Activated naive CD4-positive, alpha-beta T cell treated with Interleukin-2 at 50 U/mL for 16 hours (primary cell): Measurements from ENCODE around the gene KCNAB2.
"Not testable (repeated sequence)": the region's sequence is repeated elsewhere in the genome, so short reads cannot be mapped to it uniquely, and the experiment has no call there.

Experiments used
- DNase-seq: peaks from one replicate; pipeline ENCODE4 v3.0.0-alpha.2; 2020

Gene KCNAB2

GRCh38 chr1:6059866-6060265 is 14.2 kb downstream of the KCNAB2 start:
- DNase-seq = no peak

DNA sequence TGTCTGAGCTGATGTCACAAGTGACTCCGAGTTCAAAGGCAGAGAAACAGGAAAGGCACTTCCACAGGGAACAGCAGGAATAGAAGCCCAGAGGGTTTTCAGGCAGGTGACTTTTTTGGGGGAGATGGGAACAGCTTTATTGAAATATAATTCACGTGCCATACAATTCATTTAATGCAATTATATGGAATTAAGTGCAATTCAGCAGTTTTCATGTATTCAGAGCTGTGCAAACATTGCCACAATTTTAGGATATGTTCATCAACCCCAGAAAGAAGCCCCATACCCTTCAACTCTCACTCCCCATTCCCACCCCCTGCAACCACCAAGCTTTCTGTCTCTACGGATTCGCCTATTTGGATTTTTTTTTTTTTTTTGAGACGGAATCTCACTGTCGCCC is 17.0 kb downstream of the KCNAB2 start:
- DNase-seq = no peak

- not testable (repeated sequence) for DNase-seq
These were observed 17.9 kb downstream of the KCNAB2 start for GRCh38 chr1:6063532-6064053.

- no peak for DNase-seq
These were observed 19.6 kb downstream of the KCNAB2 start for GRCh38 chr1:6065093-6065858.

- no peak for DNase-seq
These were observed 21.0 kb downstream of the KCNAB2 start for GRCh38 chr1:6066680-6067079.

DNA sequence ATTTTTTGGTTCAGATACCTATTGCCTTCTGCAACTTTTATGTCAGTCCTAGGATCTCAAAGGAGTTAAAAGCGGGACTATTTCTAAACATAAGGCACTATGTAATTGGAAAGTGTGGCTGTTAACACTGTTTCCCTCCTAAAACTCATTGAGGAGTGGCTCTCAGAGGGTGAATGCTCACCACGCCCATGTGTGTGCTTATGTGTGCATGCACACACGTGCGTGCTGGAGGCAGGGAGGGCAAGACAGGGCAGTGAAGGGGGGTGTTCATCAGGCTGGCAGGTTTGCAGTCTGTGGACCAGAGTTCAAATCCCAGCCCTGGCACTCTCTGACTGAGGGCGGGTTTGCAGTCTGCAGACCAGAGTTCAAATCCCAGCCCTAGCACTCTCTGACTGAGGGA is 22.4 kb downstream of the KCNAB2 start:
- no peak for DNase-seq

DNA sequence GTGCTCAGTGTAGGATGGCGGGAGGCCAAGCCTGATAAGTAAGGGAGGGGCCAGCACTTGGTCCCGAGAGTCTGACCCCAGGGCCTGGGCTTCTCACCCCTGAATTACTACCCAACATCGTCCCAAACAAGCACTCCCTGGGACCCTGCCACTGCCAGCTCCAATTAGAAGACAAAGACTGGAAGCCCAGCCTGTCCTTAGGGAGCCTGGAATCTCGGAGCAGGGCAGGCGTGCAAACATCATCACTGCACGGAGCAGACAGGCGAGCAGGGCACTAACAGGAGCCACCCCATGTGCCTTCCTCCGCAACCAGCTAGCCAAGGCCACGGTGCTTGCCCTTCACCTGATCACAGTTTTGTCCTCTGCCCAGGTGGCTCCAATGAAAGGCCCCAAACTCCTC is 23.2 kb downstream of the KCNAB2 start:
- DNase-seq = no peak

- DNase-seq = no peak
These were observed 23.9 kb downstream of the KCNAB2 start for GRCh38 chr1:6069573-6069972.

DNA sequence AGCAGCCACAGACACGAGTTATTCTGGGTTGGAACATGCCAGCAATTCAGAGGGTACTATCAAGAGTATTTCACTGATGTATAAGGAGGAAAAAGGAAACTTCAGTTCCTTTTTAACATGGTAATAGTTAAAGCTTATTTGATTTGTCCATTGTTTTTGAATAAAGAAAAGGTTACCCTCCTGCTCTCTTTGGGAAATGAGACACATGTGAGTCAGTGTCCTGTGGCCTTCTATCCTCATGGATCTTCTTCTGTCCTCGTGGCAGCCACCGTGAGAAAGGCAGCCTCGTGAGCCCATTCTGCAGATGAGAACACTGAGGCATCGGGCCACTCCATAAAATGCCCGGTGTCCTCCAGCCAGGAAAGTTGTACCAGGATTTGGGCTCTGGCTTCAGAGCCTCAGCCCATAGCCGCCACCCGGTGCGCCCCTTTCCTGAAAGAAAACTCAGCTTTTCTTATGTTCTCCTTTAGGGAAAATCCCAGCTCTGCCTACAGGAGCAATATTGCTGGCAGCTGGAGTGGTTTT is 24.8 kb downstream of the KCNAB2 start:
- DNase-seq = no peak

- DNase-seq = no peak
These were observed 25.5 kb downstream of the KCNAB2 start for GRCh38 chr1:6071219-6071618.

DNA sequence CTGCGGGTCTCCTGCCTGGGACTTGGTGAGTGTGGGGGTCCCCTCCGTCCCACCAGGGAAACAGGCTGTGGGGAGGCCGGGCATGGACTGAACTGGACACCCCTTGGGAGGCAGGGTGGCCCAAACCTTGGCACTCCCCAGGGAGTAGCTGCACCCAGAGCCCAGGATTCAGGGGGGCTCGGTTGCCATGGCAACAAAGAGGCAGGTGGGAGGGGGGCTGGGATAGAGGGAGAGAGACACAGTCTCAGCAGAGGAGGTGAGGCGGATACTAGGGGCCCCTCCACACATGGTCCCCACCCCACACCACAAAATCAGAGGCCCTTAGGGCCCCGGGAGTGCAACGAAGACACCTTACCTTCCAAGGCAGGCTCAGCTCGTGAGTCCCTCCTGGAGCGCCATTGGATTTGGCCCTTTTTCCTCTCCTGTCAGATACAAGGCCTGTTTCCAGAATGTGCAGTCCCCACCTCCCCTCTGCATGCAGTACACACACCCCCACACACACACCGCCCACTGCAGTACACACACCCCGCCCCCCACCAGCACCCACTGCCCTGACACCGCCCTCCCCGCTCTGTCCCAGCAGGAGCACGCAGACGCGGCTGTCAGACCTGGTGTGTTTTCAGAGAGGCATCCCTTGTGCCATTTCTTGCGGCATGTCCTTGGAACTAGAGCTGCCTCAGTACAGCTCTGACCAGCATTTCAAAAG is 27.2 kb downstream of the KCNAB2 start:
- DNase-seq = no peak

GRCh38 chr1:6073480-6074053 is 27.9 kb downstream of the KCNAB2 start:
- no peak for DNase-seq

DNA sequence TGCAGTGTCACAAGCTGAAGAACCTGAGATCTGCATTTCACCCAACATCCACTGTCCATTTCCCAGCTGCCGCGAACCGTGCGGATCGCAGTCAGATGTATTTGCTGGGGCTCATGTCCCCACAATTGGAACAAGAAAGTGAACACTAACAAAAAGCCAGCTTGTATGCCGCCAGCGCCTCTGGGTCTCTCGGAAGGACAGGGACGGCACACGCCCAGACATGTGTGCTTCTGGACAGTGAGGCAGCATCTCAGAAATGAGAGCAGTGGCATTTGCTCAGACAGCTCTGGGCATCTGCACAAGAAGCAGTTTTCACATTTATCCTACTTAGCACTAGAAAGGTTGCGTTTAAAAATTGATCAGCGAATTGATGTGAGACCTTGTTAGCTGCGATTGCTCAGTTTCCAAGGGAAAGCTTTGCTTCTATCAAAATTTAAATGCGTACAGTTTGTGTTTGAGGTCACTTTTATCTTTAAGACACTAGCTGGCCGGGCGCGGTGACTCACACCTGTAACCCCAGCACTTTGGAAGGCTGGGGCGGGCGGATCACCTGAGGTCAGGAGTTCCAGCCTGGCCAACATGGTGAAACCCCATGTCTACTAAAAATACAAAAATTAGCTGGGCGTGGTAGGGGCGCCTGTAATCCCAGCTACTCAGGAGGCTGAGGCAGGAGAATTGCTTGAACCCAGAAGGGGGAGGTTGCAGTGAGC is 28.7 kb downstream of the KCNAB2 start:
- DNase-seq = no peak

DNA sequence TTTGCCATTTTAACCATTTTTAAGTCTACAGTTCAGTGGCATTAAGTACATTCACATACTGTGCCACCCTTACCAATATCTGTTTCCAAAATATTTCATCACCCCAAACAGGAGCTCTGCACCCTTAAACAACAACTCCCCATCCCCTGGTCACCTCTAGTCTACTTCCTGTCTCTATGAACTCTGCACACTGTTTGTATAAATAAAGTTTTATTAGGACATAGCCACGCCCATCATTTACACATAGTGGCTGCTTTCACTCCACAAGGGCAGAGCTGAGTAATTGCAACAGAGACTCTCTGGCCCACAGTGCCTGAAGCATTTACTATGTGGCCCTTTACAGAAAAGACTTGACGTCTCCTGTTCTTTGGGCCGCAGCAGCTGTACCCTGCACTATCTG is 30.1 kb downstream of the KCNAB2 start:
- no peak for DNase-seq

- not testable (repeated sequence) for DNase-seq
These were observed 31.4 kb downstream of the KCNAB2 start for GRCh38 chr1:6077061-6077460.

DNA sequence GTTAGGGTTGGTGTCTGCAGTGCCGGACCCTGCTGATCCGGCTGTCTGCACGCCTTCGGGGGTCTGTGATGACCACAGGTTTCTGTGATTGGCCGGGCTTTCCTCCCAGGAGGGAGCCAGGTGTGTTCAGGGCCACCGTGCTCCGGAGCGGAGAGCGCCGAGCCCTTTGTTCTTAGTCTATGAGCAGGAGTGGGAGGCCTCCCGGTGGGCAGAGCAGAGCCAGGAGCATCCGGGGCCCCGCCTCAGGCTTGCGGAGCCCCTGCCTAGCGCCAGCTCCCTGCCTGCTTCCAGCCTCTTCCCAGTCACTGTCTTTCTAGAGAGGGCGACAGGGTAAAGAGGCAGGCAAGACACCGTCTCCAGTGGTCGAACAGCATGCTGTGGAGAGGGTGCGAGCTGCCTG is 31.8 kb downstream of the KCNAB2 start:
- DNase-seq = no peak

DNA sequence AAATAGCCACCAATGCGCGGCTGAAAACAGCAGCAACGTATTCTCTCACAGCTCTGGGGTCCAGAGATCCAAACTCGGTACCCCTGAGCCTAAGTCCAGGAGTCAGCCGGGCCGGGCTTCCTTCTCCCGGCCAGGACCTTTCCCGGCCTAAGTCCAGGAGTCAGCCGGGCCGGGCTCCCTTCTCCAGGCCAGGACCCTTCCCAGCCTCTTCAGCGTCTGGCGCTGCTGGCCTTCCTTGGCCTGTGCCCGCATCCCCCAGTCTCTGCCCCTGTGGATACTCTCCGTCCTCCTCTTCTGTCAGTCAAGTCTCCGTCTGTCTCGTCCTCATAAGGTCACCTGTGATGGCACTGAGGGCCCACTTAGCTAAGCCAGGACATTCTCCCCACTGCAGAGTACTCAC is 32.2 kb downstream of the KCNAB2 start:
- no peak for DNase-seq

DNA sequence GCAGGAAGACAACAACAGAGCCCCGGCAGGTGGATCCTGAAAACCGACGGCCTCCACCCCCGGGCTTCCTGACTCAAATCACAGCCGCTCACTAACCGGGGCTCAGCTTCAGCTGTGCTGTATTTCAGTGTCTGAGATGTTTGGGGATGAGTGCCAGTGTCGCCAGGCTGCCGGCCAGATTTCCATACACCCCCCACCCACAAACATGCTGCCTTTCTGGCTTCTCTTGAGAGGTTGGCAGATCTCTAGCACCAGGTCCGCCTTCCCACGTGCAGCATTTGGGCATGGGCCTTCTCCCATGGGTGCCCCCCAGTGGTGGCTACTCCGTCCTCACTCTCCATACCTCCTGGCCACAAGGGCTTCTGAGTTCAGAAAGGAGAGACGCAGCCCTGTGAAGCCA is 34.8 kb downstream of the KCNAB2 start:
- DNase-seq = no peak

DNA sequence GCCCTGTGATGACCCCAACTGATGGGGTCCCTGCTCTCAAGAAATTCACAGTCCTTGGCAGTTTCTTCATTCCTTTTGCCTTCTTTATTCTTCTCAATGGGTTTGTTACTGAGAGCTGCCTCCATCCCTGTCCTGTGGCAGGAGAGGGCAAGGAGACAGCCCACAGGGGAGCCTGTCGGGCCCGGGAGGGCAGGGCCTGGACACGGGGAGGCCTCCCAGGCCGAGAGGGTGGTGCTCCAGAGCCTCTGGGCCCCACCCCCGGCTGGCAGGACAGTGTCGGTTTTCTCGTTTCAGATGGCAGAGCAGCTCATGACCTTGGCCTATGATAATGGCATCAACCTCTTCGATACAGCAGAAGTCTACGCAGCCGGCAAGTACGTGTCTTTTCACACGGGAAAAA is 36.2 kb downstream of the KCNAB2 start:
- no peak for DNase-seq

DNA sequence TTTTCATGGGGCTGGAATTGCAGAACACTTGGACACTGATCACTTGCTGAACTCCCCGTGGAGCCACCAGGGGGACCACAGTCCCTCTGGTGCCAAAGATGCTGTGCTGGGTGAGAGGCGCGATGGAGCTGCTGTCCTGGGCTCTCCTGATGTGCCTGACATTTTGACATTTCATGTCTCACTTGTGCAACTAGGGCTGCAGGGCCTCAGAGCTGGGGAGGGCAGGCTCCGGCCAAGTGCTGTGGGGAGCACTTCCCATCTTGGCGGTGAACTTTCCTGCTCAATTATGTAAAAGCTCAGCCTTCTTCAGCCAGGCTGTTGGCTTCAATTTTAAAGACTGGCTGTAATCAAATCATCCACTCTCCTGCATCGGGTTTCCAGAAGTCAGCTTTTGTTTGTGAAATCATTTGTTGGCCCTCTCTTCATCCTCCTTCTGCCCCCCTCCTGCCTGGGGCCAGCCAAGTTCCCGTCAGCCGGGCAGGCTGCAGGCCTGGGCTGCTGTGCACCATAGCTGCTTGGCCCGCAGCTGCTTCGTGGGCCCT is 36.8 kb downstream of the KCNAB2 start:
- DNase-seq = no peak

DNA sequence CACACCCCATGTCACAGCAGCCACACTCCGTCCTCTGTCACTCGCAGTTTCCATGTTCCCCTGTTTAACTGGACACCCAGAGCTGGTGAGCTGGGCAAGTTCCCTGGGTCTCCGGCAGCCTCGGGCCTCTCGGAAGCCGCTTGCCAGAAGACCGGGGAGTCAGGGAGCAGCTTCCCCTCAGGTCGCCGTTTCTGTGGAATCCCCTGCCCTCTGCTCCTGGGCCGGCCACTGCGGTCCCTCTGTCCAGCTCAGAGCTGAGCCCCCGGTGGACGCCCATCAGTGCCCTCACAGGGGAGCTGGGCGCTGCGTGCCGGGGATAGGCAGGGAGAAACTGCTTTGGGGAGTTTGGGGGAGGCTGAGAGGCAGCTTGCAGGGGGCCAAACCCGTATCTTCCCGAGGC is 37.7 kb downstream of the KCNAB2 start:
- no peak for DNase-seq

- no peak for DNase-seq
These were observed 38.2 kb downstream of the KCNAB2 start for GRCh38 chr1:6083801-6084446.
